Vagina (tissue), 2 donors: ENCODE results near the gene STAT6.

Experiments
- POLR2A ChIP-seq, 2 donors: fragments of 450-650 bp; IDR thresholded peaks; one replicate each; pipeline ENCODE4 v1.6.1; 2017; ENCODE audit warnings: antibody characterized with exemption in 2 of 2, mild to moderate bottlenecking in 2 of 2, moderate library complexity in 2 of 2
- POLR2AphosphoS5 ChIP-seq, 2 donors: sonication (generic); formaldehyde crosslinking; IDR thresholded peaks; one replicate each; pipeline ENCODE4 v1.9.0; 2017; ENCODE audit warnings: antibody characterized with exemption in 2 of 2, mild to moderate bottlenecking in 2 of 2, low read depth in 1 of 2; ENCODE audit not compliant: insufficient read depth in 1 of 2
- TF ChIP-seq, protein P1 (sequence below), 3 experiments: fragments of 450-650 bp in 2 of 3; fragments of 200-600 bp in 1 of 3; sonication (generic) in 1 of 3; IDR thresholded peaks; one replicate each; pipeline ENCODE4 v1.5.1; 2017 to 2019; ENCODE audit warnings: antibody characterized with exemption in 3 of 3, mild to moderate bottlenecking in 2 of 3, moderate library complexity in 2 of 3

DNA sequence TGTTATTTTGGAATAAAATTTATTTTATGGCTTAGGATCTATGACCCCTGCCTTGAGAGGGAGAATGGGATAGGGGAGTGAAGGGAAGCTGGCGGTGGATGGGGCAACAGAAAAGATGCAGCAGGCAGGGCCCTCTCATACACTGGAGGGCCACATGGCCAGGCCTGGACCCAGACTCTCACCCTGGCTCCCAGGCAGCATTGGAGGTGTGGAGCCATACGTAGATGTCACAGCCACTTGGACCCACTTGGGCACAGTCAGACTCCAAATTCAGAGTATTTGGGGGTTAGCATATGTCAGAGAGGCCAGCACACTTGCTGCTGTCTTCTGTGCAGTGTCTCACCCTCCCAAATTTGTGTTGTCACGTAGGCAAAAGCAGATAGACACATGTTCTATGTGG lies 15.7 kb downstream of the STAT6 start:
- TF ChIP-seq, protein P1, sequence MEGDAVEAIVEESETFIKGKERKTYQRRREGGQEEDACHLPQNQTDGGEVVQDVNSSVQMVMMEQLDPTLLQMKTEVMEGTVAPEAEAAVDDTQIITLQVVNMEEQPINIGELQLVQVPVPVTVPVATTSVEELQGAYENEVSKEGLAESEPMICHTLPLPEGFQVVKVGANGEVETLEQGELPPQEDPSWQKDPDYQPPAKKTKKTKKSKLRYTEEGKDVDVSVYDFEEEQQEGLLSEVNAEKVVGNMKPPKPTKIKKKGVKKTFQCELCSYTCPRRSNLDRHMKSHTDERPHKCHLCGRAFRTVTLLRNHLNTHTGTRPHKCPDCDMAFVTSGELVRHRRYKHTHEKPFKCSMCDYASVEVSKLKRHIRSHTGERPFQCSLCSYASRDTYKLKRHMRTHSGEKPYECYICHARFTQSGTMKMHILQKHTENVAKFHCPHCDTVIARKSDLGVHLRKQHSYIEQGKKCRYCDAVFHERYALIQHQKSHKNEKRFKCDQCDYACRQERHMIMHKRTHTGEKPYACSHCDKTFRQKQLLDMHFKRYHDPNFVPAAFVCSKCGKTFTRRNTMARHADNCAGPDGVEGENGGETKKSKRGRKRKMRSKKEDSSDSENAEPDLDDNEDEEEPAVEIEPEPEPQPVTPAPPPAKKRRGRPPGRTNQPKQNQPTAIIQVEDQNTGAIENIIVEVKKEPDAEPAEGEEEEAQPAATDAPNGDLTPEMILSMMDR (IDR thresholded peaks at IDR 0.05): no peak
- TF ChIP-seq POLR2AphosphoS5 (IDR thresholded peaks at IDR 0.05; ENCODE audit: insufficient read depth in 1 of 2, low read depth in 1 of 2): no peak
- TF ChIP-seq POLR2A (IDR thresholded peaks at IDR 0.05): no peak
